Vagina (tissue), 2 donors: ENCODE results near the gene CSGALNACT2. TPM values are rescaled to one million over a fixed set of nuclear protein-coding genes. Genes with fewer than 3 reads are reported as not detected.

Experiments
- DNase-seq, 2 donors: peaks; one replicate each; pipeline ENCODE4 v3.0.0-alpha.2; 2017; ENCODE audit errors: extremely low spot score in 2 of 2
- H3K27ac ChIP-seq: fragments of 200-600 bp; sonication (generic); one replicate; pipeline ENCODE4 v1.5.1; 2019
- H3K27me3 ChIP-seq: fragments of 200-600 bp; sonication (generic); one replicate; pipeline ENCODE4 v1.5.1; 2019
- H3K36me3 ChIP-seq, 2 donors: fragments of 200-600 bp; sonication (generic); one replicate each; pipeline ENCODE4 v1.5.1; 2017 to 2019
- H3K4me1 ChIP-seq: fragments of 200-600 bp; sonication (generic); one replicate; pipeline ENCODE4 v1.5.1; 2019
- H3K4me3 ChIP-seq, 2 donors: fragments of 200-600 bp; sonication (generic); 1 replicate in 1 of 2; 2 replicates in 1 of 2; pipeline ENCODE4 v1.5.1; 2016 to 2019
- H3K9me3 ChIP-seq: fragments of 200-600 bp; sonication (generic); one replicate; pipeline ENCODE4 v1.5.1; 2019
- CTCF ChIP-seq, 3 experiments: fragments of 450-650 bp in 2 of 3; fragments of 200-600 bp in 1 of 3; sonication (generic) in 1 of 3; IDR thresholded peaks; one replicate each; pipeline ENCODE4 v1.5.1; 2017 to 2019; ENCODE audit warnings: antibody characterized with exemption in 3 of 3, mild to moderate bottlenecking in 2 of 3, moderate library complexity in 2 of 3
- POLR2A ChIP-seq, 2 donors: fragments of 450-650 bp; IDR thresholded peaks; one replicate each; pipeline ENCODE4 v1.6.1; 2017; ENCODE audit warnings: antibody characterized with exemption in 2 of 2, mild to moderate bottlenecking in 2 of 2, moderate library complexity in 2 of 2
- POLR2AphosphoS5 ChIP-seq, 2 donors: sonication (generic); formaldehyde crosslinking; IDR thresholded peaks; one replicate each; pipeline ENCODE4 v1.9.0; 2017; ENCODE audit warnings: antibody characterized with exemption in 2 of 2, mild to moderate bottlenecking in 2 of 2, low read depth in 1 of 2; ENCODE audit not compliant: insufficient read depth in 1 of 2
- intact Hi-C: fragments of 100-400 bp; cut with DNase I; formaldehyde crosslinking; loops from one replicate; pipeline ENCODE4 v1.15.1; 2023
- total RNA-seq: library from RNA; depleted of rRNA; stranded (reverse); fragments of >200 nt; gene quantifications from one replicate; pipeline ENCODE4 v1.2.3, GENCODE V29; 2016

CSGALNACT2 gene
- total RNA-seq, 1 donor from 2014 or later: 21.9 TPM

GRCh38 chr10:43233601-43234430 lies 95.6 kb downstream of the CSGALNACT2 start:
- H3K36me3 ChIP-seq: no peaks in the 10 kb centered on the region
- TF ChIP-seq CTCF (IDR thresholded peaks at IDR 0.05) (no peak), POLR2AphosphoS5 (IDR thresholded peaks at IDR 0.05; ENCODE audit: insufficient read depth in 1 of 2, low read depth in 1 of 2) (no peak), POLR2A (IDR thresholded peaks at IDR 0.05) (no peak)
- no peak overlapping the region for H3K4me3 ChIP-seq
- DNase-seq: no peak
- intact Hi-C loops: no loop called here
- peaks cover 4% of the 10 kb centered on the region for H3K4me1 ChIP-seq
- H3K9me3 ChIP-seq: no peaks in the 10 kb centered on the region
- H3K27me3 ChIP-seq: peaks cover 4% of the 10 kb centered on the region
- H3K27ac ChIP-seq: no peak overlapping the region

GRCh38 chr10:43234471-43235041 lies 96.3 kb downstream of the CSGALNACT2 start:
- Histone ChIP-seq H3K4me1 (no peaks in the 10 kb centered on the region), H3K4me3 (no peak overlapping the region), H3K27me3 (peaks cover 4% of the 10 kb centered on the region), H3K9me3 (no peaks in the 10 kb centered on the region), H3K36me3 (no peaks in the 10 kb centered on the region), H3K27ac (no peak overlapping the region)
- no peak for TF ChIP-seq POLR2AphosphoS5 (IDR thresholded peaks at IDR 0.05; ENCODE audit: insufficient read depth in 1 of 2, low read depth in 1 of 2)
- no peak for TF ChIP-seq POLR2A (IDR thresholded peaks at IDR 0.05)
- no peak for TF ChIP-seq CTCF (IDR thresholded peaks at IDR 0.05)
- intact Hi-C loops: no loop called here
- no peak for DNase-seq

Other genes starting within 250 kb of the CSGALNACT2 start
- gene RET, start 61.4 kb upstream of the CSGALNACT2 start, total RNA-seq: 7.9 TPM
- 14.5 TPM for gene RASGEF1A, start 128.6 kb downstream of the CSGALNACT2 start, total RNA-seq
- gene FXYD4, start 233.2 kb downstream of the CSGALNACT2 start, total RNA-seq: not detected